ENCODE measurements around the gene TXNRD1.
A peak's percentile ranks its signal among the peaks of the same experiment; 100 is the strongest.

TXNRD1 gene

DNA sequence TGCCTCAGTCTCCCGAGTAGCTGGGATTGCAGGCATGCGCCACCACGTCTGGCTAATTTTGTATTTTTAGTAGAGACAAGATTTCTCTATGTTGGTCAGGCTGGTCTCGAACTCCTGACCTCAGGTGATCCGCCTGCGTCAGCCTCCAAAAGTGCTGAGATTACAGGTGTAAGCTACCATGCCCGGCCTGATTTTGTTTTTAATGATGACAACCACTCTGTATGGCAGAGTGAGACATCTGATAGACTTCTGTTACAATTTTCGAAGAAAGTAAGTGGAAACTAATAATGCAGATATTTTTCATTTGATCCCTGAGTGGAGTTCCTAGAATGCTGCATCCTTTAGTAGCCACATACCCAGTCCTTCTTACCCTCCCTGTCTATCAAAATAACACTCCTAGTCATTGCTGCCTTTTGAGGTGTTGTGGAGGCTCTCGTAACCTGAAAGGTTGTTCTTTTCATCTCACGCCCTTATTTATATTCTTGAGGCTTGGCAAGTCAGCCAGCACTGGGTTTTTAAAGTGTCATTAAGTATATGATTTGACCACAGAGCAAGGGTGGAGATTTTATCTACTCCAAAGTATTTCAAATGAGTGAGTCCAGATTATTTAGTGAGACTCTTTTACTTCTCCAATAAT lies 82.0 kb downstream of the TXNRD1 start:
- H3K9me3 ChIP-seq (ENCODE audit: control insufficient read depth, low read depth, low read length) = no peaks in the 10 kb centered on the region
- peaks cover 45% of the 10 kb centered on the region for H3K36me3 ChIP-seq (ENCODE audit: control insufficient read depth, low read depth, low read length)
- no peak overlapping the region for H3K9ac ChIP-seq (ENCODE audit: low read length)
- H3K27ac ChIP-seq (ENCODE audit: low read length) = no peak overlapping the region
- H3K4me3 ChIP-seq (ENCODE audit: low read length) = no peak overlapping the region
- H3K27me3 ChIP-seq (ENCODE audit: control insufficient read depth, insufficient read depth, low read length) = no peaks in the 10 kb centered on the region
- H3K4me1 ChIP-seq (ENCODE audit: control insufficient read depth, low read depth, low read length) = peaks cover 11% of the 10 kb centered on the region

DNA sequence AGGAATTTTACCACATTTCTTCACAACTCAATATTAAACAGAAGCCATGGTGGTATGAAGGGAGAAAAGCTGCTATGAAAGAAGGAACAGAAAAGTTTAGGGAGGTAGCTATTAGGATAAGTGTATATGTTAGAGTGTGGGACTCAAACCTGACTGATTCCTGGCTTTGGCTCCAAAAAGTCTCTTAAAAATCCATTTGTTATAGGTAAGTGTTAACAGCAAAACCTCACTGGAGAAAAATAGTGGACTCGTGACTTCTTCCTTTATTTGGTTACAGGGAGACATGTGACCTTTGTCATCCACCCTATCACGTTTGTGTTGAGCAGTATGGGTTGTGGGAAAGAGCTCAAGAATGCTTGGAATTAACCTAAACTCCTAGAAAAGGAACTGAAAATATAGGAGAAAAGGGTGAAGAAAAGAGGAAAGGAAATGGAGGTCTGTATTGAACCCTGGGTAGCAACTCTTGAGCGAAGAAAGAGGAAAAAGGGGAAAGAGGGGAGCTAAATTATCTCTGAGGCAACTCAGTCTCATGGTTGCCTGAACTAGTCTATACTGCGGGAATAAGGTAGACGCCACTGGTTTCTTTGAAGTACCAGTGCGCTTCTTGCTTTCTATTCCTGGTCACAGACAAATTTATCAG lies 84.4 kb downstream of the TXNRD1 start:
- Histone ChIP-seq H3K9ac (ENCODE audit: low read length) (no peak overlapping the region), H3K4me1 (ENCODE audit: control insufficient read depth, low read depth, low read length) (peaks cover 13% of the 10 kb centered on the region), H3K36me3 (ENCODE audit: control insufficient read depth, low read depth, low read length) (peaks cover 41% of the 10 kb centered on the region), H3K4me3 (ENCODE audit: low read length) (no peak overlapping the region), H3K27ac (ENCODE audit: low read length) (no peak overlapping the region), H3K27me3 (ENCODE audit: control insufficient read depth, insufficient read depth, low read length) (no peaks in the 10 kb centered on the region), H3K9me3 (ENCODE audit: control insufficient read depth, low read depth, low read length) (no peaks in the 10 kb centered on the region)

DNA sequence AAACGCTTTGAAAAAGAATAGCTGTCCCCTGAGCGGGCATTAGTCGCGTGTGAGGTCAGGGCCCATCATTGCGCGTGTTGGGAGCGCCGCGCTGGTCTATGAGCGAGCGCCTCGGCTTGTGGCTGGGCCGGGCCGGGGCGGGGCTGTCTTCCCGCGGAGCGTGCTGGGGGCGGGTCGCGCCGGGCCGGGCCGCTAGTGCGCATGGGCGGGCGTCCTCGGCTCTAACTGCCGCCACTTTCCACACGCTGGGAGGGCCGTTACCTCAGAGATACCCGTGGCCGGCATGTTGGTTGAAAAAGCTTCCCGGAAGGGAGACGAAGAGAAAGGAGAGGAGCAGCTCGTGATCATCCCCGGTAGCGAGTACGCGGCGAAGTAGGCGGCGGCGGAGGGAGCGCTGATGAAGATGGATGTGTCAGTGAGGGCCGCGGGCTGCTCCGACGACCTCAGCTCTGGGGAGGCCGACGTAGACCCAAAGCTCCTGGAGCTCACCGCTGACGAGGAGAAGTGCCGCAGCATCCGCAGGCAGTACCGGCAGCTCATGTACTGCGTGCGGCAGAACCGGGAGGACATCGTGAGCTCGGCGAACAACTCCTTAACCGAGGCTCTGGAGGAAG lies 88.1 kb downstream of the TXNRD1 start, which contains the start of gene EID3:
TSS of gene EID3 (plus strand) at position 202 of the 614 bp plus-strand sequence. CDS start at position 398, 196 bp downstream.
- no peaks in the 10 kb centered on the region for H3K27me3 ChIP-seq (ENCODE audit: control insufficient read depth, insufficient read depth, low read length)
- peaks cover 21% of the 10 kb centered on the region for H3K36me3 ChIP-seq (ENCODE audit: control insufficient read depth, low read depth, low read length)
- H3K27ac ChIP-seq (ENCODE audit: low read length) = no peak within 1 kb of the TSS
- H3K4me1 ChIP-seq (ENCODE audit: control insufficient read depth, low read depth, low read length) = peaks cover 13% of the 10 kb centered on the region
- no peaks in the 10 kb centered on the region for H3K9me3 ChIP-seq (ENCODE audit: control insufficient read depth, low read depth, low read length)
- peak within 1 kb of the TSS; percentile 8 for H3K9ac ChIP-seq (ENCODE audit: low read length)
- H3K4me3 ChIP-seq (ENCODE audit: low read length) = peak within 1 kb of the TSS; percentile 38

DNA sequence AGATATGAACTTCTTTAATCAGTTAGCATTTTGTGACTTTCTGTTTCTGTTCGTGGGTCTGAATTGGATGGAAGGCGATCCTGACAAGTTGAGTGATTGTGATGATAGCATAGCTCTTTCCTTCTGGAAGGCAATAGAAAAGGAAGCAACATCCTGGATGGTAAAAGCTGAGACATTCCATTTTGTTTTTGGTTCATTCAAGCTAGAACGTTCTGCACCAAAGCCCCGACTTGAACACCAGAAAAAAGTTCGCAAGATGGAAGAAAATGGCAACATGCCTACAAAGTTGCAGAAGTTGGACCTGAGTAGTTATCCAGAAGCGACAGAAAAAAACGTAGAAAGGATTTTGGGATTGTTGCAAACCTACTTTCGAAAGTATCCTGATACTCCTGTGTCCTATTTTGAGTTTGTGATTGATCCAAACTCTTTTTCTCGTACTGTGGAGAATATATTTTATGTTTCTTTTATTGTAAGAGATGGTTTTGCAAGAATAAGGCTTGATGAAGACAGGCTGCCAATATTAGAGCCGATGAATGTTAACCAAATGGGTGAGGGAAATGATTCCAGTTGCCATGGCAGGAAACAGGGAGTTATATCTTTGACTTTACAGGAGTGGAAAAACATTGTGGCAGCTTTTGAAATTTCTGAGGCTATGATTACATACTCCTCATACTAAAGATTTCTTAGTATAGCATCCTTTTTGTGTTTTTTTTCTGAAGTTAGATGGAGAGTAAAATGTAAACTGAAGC lies 88.9 kb downstream of the TXNRD1 start:
- H3K9me3 ChIP-seq (ENCODE audit: control insufficient read depth, low read depth, low read length) = no peaks in the 10 kb centered on the region
- H3K36me3 ChIP-seq (ENCODE audit: control insufficient read depth, low read depth, low read length) = peaks cover 17% of the 10 kb centered on the region
- no peaks in the 10 kb centered on the region for H3K27me3 ChIP-seq (ENCODE audit: control insufficient read depth, insufficient read depth, low read length)
- no peak overlapping the region for H3K9ac ChIP-seq (ENCODE audit: low read length)
- H3K4me1 ChIP-seq (ENCODE audit: control insufficient read depth, low read depth, low read length) = peaks cover 13% of the 10 kb centered on the region
- no peak overlapping the region for H3K27ac ChIP-seq (ENCODE audit: low read length)
- peak overlapping the region; percentile 38 for H3K4me3 ChIP-seq (ENCODE audit: low read length)

DNA sequence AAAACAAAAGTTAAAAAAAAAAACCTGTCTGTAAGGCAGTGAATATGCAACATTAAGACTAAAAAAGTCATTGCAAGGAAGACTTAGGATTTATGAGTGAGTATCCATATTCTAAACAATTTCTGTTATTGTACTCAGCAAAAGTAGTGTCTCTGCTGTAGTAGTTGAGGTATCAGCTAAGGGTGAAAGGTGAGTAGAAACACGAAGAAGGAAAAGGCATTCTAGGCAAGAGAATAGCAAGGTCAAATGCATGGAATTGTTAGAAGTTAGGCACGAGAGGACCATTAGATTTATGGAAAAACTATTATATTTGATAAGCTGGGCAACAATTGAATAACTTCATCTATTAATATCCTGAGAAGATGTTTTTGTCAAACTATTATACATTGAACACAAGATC lies 89.8 kb downstream of the TXNRD1 start:
- Histone ChIP-seq H3K27me3 (ENCODE audit: control insufficient read depth, insufficient read depth, low read length) (no peaks in the 10 kb centered on the region), H3K9ac (ENCODE audit: low read length) (no peak overlapping the region), H3K4me3 (ENCODE audit: low read length) (no peak overlapping the region), H3K9me3 (ENCODE audit: control insufficient read depth, low read depth, low read length) (no peaks in the 10 kb centered on the region), H3K4me1 (ENCODE audit: control insufficient read depth, low read depth, low read length) (peaks cover 13% of the 10 kb centered on the region), H3K27ac (ENCODE audit: low read length) (no peak overlapping the region), H3K36me3 (ENCODE audit: control insufficient read depth, low read depth, low read length) (peaks cover 11% of the 10 kb centered on the region)

DNA sequence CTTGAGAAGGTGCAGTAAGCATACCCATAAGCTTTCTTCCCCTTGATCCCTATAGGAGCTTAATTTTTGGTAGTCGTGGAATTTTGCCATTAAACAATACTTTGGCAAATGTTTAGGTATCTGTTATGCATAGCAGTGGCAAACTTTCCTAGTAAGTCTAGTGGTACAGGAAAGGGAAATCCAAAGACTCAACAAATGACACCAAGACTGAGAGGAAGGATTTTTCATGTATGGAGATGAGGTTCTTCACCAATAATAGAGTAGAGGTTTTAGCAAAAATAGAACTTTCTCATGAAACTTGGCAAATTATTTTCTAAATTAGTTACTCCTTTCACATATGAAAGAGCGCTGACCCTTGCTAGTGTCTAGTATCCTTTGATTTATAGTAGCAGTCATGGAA lies 90.8 kb downstream of the TXNRD1 start:
- H3K27ac ChIP-seq (ENCODE audit: low read length) = no peak overlapping the region
- H3K9me3 ChIP-seq (ENCODE audit: control insufficient read depth, low read depth, low read length) = no peaks in the 10 kb centered on the region
- H3K27me3 ChIP-seq (ENCODE audit: control insufficient read depth, insufficient read depth, low read length) = no peaks in the 10 kb centered on the region
- H3K9ac ChIP-seq (ENCODE audit: low read length) = no peak overlapping the region
- peaks cover 19% of the 10 kb centered on the region for H3K36me3 ChIP-seq (ENCODE audit: control insufficient read depth, low read depth, low read length)
- peaks cover 13% of the 10 kb centered on the region for H3K4me1 ChIP-seq (ENCODE audit: control insufficient read depth, low read depth, low read length)
- no peak overlapping the region for H3K4me3 ChIP-seq (ENCODE audit: low read length)

DNA sequence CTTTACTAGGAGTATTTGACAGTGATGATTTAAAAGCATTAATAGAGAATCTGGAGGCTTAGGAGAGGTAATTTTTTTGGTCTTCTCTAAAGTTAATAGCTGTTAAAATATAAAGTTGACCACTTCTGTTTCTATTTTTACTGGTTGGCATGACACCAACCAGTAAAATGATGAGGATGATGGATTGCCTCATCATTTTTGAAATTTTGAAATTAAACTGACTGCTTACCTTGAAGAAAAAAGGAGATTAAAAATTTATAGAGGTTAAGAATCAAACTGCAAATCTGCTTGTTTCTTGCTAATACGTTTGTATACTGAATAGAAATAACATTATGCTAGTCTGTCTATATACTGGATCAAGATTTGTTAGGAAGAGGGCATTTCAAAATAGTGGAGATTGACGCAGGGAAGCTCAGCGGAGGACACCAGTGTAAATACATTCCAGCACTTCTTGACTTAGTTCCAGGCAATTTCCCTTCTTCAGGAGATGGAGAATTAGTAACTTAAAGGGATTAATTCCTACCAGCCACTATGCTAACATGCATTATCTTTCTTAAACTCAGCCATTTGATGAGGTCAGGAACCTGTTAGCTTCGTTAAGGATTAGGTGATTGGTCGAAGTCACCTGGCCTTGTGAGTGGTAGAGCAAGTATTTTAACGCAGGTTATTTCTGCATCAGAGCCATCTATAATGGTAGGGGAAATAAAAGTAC lies 91.5 kb downstream of the TXNRD1 start:
- Histone ChIP-seq H3K36me3 (ENCODE audit: control insufficient read depth, low read depth, low read length) (peaks cover 24% of the 10 kb centered on the region), H3K27ac (ENCODE audit: low read length) (no peak overlapping the region), H3K9ac (ENCODE audit: low read length) (no peak overlapping the region), H3K4me1 (ENCODE audit: control insufficient read depth, low read depth, low read length) (peaks cover 6% of the 10 kb centered on the region), H3K27me3 (ENCODE audit: control insufficient read depth, insufficient read depth, low read length) (no peaks in the 10 kb centered on the region), H3K4me3 (ENCODE audit: low read length) (no peak overlapping the region), H3K9me3 (ENCODE audit: control insufficient read depth, low read depth, low read length) (no peaks in the 10 kb centered on the region)

DNA sequence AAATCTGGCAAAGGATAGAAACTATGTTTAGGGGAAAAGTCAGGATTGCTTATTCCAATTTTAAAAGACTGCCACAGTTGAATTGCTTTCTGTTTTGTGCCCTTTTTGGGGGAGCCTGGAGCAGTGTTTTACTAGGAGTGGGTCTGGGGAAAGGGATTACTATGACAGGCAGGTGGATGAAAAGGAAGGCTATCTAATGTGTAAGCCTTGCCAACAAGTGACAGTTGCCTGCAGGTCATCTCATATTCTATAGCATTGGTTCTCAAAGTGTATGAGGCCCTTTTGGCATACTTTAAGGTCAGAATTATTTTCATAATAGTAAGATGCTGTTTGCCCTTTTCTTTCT lies 92.0 kb downstream of the TXNRD1 start:
- Histone ChIP-seq H3K4me1 (ENCODE audit: control insufficient read depth, low read depth, low read length) (peaks cover 6% of the 10 kb centered on the region), H3K4me3 (ENCODE audit: low read length) (no peak overlapping the region), H3K9ac (ENCODE audit: low read length) (no peak overlapping the region), H3K36me3 (ENCODE audit: control insufficient read depth, low read depth, low read length) (peaks cover 30% of the 10 kb centered on the region), H3K27me3 (ENCODE audit: control insufficient read depth, insufficient read depth, low read length) (no peaks in the 10 kb centered on the region), H3K9me3 (ENCODE audit: control insufficient read depth, low read depth, low read length) (no peaks in the 10 kb centered on the region), H3K27ac (ENCODE audit: low read length) (no peak overlapping the region)

DNA sequence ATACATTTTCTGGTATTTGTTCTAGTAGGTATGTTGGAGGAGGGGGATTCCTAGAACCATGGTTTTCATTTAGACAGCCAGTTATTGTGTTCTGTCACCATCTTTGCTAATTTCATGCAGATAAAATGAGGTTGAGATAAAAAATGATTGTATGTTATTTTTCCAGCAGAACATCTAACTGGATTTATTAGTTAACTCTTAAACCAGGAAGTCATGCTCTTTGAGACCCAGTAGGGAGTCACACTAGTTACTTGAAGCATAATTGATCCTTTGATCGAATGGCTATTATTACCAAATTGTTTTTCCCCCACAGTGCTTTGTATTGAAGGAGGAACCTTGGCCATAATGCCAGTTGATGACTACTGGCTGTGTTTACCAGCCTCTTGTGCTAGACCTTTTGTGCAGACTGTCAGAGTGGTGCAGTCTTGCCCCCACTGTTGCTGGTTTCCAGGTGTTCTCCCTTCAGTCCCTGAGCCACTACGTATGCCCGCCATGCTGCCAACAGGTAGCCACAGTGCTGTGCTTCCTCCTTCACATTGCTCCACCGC lies 93.9 kb downstream of the TXNRD1 start:
- Histone ChIP-seq H3K27ac (ENCODE audit: low read length) (no peak overlapping the region), H3K9me3 (ENCODE audit: control insufficient read depth, low read depth, low read length) (no peaks in the 10 kb centered on the region), H3K4me3 (ENCODE audit: low read length) (no peak overlapping the region), H3K36me3 (ENCODE audit: control insufficient read depth, low read depth, low read length) (peaks cover 42% of the 10 kb centered on the region), H3K9ac (ENCODE audit: low read length) (no peak overlapping the region), H3K27me3 (ENCODE audit: control insufficient read depth, insufficient read depth, low read length) (no peaks in the 10 kb centered on the region), H3K4me1 (ENCODE audit: control insufficient read depth, low read depth, low read length) (no peaks in the 10 kb centered on the region)

DNA sequence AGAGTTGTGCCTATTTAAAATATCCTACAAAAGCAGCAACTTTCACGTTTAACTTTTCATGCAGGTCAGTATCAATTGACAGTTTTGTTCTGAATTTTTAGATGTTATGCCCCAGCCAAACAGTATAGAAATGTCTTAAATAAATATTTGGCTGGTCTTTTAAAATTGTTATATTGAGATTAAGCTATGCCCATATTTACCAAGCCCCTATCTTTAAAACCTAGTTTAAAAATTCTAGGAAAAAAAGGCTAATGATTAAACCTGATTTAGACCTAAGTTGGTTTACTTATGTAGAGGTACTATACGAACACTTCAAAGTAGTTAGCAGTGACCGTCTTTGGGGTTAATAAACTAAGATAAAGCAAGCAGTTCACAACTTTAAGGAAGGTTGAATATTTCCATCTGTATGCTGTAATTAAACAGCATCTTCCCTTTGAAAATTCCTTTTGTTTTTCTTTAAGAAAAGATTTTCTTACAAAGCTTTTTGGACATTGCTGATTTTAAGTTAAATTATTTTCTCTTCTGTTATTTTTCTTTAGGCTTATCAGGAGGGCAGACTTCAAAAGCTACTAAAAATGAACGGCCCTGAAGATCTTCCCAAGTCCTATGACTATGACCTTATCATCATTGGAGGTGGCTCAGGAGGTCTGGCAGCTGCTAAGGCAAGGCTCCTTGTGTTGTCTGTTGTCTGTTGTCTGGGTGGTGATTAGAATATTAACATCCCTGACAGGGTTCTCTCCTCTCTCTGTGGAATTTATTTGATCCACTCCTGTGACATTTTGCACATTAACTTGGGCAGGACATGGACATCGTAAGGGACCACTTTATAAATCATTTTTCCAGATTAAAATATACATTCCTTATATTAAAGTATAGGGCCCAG lies 95.4 kb downstream of the TXNRD1 start:
- no peaks in the 10 kb centered on the region for H3K4me1 ChIP-seq (ENCODE audit: control insufficient read depth, low read depth, low read length)
- peaks cover 50% of the 10 kb centered on the region for H3K36me3 ChIP-seq (ENCODE audit: control insufficient read depth, low read depth, low read length)
- no peak overlapping the region for H3K27ac ChIP-seq (ENCODE audit: low read length)
- H3K9ac ChIP-seq (ENCODE audit: low read length) = no peak overlapping the region
- H3K27me3 ChIP-seq (ENCODE audit: control insufficient read depth, insufficient read depth, low read length) = no peaks in the 10 kb centered on the region
- no peak overlapping the region for H3K4me3 ChIP-seq (ENCODE audit: low read length)
- no peaks in the 10 kb centered on the region for H3K9me3 ChIP-seq (ENCODE audit: control insufficient read depth, low read depth, low read length)

Data from iPS-18a (cell line).